Endometrial microvascular endothelial cells (primary cell): Measurements from ENCODE around the gene TMEM26. TPM values are rescaled to one million over a fixed set of nuclear protein-coding genes. Genes with fewer than 3 reads are reported as not detected.

Experiments used
- in situ Hi-C: cut with HindIII; loops from 2 replicates; pipeline ENCODE4 v1.10.0; 2017; ENCODE audit warnings: low sequenced_read_pairs, low pct_unique_long_range_greater_than_20kb; ENCODE audit errors: inconsistent ontology term
- total RNA-seq: library from RNA; depleted of rRNA; stranded (reverse); fragments of >200 nt; gene quantifications from one replicate; pipeline ENCODE4 v1.2.3, GENCODE V29; 2015; ENCODE audit errors: inconsistent ontology term

TMEM26 gene
- total RNA-seq, 1 donor from 2014 or later, result not detected

- in situ Hi-C loops, result no loop called here
Observed at GRCh38 chr10:61463035-61463909, 10.1 kb upstream of the TMEM26 start.

GRCh38 chr10:61460835-61461234 lies 7.7 kb upstream of the TMEM26 start:
- in situ Hi-C loops, result no loop called here

GRCh38 chr10:61458031-61458430 lies 4.8 kb upstream of the TMEM26 start:
- in situ Hi-C loops, result no loop called here

GRCh38 chr10:61456095-61456789 lies 3.1 kb upstream of the TMEM26 start:
- in situ Hi-C loops, result no loop called here

GRCh38 chr10:61455656-61456055 lies 2.5 kb upstream of the TMEM26 start:
- in situ Hi-C loops, result no loop called here

- in situ Hi-C loops, result no loop called here
Observed at GRCh38 chr10:61454541-61454940, 1.4 kb upstream of the TMEM26 start.

GRCh38 chr10:61452151-61452651 lies 980 bp downstream of the TMEM26 start:
- in situ Hi-C loops, result no loop called here

GRCh38 chr10:61451357-61451756 lies 1.8 kb downstream of the TMEM26 start:
- in situ Hi-C loops, result no loop called here

- in situ Hi-C loops, result no loop called here
Observed at GRCh38 chr10:61448841-61449600, 4.2 kb downstream of the TMEM26 start.

- in situ Hi-C loops, result no loop called here
Observed at GRCh38 chr10:61448091-61448490, 5.1 kb downstream of the TMEM26 start.

- in situ Hi-C loops, result no loop called here
Observed at GRCh38 chr10:61439058-61439609, 14.0 kb downstream of the TMEM26 start.

- in situ Hi-C loops, result no loop called here
Observed at GRCh38 chr10:61438141-61438988, 14.8 kb downstream of the TMEM26 start.

GRCh38 chr10:61423178-61423577 lies 30.0 kb downstream of the TMEM26 start:
- in situ Hi-C loops, result no loop called here

GRCh38 chr10:61417661-61418060 lies 35.5 kb downstream of the TMEM26 start:
- in situ Hi-C loops, result no loop called here

- in situ Hi-C loops, result no loop called here
Observed at GRCh38 chr10:61415824-61416223, 37.4 kb downstream of the TMEM26 start.

- in situ Hi-C loops, result no loop called here
Observed at GRCh38 chr10:61411706-61412105, 41.5 kb downstream of the TMEM26 start.

GRCh38 chr10:61410353-61411070 lies 42.7 kb downstream of the TMEM26 start:
- in situ Hi-C loops, result no loop called here

- in situ Hi-C loops, result no loop called here
Observed at GRCh38 chr10:61409157-61409556, 44.0 kb downstream of the TMEM26 start.
